CD4-positive, alpha-beta T cell treated with Interleukin-17A for 1 hour (primary cell): ENCODE results near the gene TSSC4.

Source experiments
- DNase-seq: peaks from one replicate; pipeline ENCODE4 v3.0.0-alpha.2; 2020

The TSSC4 gene

DNA sequence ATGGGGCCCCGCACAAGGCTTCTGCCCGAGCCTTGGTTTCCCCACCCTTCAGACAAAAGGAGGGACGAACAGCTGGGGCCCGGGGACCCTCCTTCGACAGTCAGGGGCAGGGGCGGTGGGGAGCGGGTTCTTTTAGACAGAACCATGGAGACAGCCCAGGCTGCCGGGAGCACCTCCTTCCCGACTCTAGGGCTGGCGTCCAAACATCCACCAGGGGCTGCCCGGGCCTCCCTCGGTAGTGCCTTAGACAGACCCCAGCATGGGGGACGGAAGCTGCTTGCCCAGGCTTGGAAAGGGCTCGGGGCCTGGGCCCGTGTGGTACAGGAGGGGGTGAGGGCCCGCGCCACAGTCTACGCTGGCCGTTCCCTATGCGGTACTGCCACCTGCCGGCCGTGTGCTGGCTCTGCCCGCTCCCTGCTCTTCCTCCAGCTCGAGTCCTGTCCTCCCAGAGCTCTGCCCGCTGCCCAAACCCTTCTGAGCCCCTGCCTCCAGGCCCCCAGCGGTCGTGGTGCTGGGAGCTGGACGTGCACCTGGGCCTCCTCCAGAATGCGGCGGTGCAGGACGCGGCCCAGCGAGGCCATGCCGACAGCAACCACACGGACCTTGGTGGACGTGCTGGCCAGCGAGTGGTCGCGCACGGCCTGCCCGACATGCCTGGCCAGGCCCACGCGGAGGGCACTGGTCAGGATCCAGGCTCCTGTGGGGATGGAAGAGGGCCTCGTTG, 20.1 kb downstream of the TSSC4 start:
- peak; percentile 71 for DNase-seq

DNA sequence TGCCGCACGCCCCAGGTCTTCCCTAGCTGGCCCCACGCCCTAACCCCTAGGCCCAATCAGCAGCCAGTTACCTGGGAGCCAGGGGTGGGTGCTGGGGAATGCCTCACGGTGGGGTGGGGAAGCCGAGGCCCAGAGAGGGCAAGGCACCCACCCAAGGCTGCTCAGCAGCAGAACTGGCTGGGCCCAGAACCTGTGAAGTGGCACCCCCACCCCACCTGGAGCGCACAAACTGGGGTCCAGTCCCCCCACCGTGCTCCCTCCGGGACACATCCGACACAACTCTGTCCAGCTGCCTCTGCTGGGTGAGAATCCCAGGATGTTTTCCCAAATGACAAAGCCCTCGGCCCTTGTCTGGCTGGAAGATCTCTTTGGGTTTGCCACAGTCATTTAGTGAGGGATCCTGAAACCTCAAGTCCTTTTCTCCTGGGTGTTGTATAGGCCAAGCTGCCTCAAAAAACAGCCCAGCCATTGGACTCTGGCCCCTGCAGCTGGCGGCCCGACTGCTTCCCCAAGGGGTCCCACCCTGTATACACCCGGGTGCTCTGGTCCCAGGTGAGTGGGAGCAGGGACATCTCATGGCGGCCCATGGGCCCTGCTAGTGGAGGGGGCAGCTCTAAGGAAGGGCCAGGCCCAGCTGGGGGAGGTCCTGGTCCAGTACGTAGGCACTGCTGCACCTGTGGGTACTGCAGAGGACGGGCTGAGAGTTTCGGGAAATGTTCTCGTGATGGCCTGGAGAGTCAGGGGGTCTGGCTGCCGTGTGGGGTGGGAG, 20.9 kb downstream of the TSSC4 start:
- no peak for DNase-seq

DNA sequence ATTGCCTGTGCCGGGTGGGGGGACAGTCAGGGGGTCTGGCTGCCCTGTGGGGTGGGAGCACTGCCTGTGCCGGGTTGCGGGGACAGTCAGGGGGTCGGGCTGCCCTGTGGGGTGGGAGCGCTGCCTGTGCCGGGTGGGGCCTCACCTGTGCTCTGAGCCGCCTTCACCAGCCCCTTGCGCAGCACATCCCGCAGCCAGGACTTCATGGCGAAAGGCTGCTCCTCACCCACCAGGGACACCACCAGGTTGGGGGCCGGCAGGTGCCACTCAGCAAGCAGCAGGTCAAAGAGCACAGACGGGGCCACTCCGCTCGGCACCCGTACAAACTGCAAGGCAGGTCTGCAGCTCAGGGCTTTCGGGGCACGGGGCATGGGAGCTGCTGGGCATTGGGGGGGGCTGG, 21.4 kb downstream of the TSSC4 start:
- no peak for DNase-seq

DNA sequence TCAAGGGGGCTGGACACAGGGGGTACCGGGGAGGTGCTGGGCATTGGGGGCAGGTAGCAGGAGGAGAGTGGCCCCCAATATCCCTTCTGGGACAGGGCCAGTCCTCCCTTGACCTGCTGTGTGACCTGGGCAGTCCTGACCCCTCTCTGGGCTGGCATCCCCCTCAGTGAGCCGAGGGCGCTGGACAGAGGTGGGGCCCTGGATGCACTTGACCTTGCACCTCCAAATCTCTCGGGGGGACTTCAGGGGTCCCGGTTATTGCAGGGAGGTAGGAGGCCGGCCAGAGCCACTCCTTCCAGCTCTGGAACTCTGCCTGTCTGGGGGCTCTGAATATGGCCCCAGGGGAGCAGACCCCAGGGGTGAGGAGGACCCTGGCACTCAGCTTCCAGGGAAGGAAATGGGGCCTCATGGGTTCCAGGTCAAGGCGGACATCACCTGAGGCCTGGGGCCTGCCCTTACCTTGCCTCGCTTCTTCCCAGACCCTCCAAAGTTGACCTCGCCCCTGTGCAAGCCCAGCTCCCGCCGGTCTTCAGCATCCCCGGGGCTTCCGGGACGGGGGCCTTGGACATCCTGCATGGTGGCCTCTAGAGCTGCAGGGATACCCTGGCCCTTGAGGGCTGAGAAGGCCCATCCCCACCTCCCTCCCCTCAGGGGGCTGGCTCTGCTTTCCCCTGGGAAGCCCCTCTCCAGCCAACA, 22.1 kb downstream of the TSSC4 start:
- no peak for DNase-seq

DNA sequence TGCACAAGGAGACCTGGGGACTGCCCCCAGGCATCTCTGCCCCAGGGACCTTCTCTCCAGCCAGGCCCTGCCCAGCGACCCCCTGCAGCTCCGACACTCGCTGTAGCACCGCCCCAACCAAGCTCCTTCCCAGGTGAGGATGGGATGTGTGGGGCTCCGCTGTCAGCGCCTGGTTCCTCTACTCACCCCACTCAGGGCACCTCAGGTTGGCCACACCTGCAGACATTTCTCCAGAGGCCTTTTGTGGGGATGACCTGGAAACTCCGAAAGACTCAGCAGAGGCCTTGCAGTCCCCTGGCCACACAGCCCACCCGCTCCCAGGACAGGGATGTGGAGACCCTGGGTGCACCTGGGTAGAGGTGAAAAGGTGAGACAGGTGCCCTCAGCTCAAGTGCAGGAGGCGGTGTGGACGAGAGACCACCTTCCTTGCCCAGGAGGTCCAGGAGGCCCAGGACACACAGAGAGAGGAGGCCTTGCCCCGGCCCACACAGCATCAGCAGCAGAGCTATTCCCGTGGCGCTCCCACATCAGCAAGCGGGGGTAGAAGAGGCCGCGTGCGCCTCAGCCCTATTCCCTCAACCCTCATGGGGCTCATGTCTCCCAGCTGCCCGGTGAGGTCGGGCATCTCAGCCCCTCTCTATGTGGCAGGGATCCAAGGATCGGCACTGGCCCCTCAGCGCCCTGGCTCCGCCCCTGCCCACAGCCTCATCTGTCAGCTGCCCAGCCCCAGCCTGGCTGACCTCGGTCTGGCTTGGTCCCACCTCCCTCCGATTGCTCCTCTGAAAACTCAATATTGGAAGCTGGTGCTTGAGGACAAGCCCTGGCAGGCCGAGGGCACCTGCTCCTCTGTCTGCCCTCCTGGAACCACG, 22.8 kb downstream of the TSSC4 start:
- no peak for DNase-seq

DNA sequence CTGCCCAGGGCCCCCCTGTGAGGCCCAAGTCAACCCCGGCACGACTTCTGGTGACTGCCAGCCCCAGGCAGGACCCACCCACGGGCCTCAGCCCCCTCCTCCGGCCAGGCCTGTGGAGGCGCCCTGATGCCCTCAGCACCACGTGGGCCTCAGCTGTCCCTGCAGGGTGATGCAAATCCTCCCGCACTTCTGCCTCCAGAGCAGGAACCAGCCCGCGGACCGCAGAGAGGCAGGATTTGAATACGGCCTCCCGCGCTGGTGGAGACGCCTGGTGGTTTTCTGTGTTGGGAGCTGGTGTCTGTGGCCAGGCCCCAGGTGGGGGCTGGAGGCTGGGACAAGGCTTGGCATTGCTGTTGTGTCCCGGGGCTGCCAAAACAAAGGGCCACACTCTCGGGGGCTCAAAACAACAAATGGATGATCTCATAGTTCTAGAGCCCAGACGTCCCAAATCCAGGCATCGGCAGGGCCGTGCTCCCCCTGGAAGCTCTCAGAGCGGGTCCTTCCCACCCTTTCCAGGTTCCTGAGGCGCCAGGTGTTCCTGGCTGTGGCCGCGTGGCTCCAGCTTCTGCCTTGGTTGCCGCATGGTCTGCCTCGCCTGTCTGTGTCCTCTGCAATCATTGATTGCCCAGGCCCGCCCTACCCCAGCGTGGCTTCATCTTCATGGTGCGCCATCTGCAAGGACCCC, 24.4 kb downstream of the TSSC4 start:
- no peak for DNase-seq

DNA sequence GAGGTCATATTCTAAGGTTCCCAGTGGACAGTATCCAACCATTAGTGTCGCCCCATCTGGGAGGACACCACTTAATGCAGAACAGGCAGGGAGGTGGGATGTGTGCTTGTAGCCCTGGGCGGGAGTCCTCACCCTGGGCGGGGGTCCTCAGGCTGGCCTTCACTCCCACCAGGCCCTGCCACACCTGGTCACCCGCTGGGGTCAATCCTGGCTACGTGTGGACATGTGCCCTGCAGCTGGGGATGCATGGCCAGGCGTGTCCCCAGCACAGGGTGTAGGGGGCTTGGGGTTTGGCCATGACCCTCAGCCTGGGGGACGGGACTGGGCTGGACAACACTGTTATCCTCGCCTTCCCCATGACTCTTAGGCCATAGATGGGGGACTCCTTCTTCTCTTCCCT, 25.0 kb downstream of the TSSC4 start:
- DNase-seq = no peak

DNA sequence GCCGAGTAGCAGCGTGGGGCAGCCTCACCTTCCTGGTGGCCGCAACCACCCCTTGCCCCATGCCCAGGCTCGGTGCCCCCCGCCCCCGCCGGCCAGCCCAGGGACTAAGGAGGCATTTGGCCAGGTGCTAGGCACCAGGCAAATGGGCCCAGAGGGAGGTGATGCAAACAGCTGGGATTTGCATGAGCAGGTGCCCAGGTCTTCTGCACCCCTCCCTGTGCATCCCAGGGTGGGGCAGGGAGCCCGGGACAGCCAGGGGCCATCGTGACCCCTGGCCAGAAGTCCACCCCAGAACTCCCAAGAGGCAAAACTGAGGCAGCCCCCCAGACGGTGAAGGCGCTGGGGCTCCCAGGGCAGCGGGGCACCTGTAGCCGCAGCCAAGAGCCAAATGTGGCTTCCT, 25.7 kb downstream of the TSSC4 start:
- no peak for DNase-seq

DNA sequence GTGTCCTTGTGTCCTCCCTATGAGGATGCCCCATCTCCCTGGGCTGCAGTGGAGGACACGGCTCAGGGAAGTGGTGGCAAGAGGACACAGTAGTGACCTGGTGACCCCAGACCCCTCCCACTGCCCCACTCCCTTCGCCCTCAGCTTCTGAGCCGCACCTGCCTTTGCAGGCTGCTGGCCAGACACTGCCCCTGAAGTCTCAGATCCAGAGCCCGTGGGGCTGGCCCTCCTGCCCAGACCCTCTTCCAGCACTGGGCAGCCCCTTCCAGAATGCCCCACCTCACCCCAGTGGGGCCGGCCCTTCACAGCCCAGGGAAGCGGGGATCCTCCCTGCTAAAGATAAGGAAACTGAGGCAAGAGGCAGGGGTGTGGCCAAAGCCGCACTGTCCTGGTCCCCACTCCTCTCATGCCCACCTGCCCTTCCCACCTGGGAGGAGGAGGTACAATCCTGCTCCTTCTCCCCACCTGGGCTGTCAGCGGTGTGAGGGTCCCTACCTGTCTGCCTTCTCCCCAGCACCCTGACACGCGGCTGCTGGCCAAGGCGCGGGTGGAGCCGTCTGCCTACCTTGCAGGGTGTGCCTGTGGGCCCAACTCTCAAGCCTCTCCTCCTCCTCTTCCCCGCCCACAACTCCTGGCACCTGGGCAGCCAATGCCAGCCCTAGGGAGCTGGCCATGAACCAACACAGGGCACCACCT, 26.4 kb downstream of the TSSC4 start:
- no peak for DNase-seq

DNA sequence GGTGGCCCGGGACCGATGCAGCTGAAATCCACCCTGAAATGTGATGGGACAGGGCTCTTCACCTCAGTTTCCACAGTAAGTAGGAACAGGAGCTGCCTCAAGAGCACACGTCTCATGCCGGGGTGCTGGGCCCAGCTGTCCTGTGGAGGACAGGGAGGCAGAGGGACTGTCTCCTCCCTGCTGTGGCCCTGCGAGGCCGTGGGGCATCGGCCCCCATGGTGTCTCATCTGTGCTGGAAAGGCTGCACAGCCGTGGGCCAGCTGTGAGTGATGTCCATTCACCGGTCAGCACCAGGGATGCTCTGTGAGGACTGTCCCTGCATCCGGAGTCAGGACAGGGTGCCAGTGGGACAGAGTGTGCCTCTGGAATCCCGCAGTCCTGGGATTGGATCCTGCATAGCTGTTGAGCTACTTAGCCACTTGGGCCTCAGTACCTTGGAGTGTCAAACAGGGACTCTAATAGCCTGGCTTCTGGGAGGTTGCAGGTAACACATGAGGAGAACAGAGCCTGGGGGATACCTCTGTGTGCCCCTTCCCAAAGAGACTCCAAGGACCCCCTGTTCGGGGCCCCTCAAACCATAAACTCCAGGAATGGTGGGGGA, 27.3 kb downstream of the TSSC4 start:
- DNase-seq = no peak

DNA sequence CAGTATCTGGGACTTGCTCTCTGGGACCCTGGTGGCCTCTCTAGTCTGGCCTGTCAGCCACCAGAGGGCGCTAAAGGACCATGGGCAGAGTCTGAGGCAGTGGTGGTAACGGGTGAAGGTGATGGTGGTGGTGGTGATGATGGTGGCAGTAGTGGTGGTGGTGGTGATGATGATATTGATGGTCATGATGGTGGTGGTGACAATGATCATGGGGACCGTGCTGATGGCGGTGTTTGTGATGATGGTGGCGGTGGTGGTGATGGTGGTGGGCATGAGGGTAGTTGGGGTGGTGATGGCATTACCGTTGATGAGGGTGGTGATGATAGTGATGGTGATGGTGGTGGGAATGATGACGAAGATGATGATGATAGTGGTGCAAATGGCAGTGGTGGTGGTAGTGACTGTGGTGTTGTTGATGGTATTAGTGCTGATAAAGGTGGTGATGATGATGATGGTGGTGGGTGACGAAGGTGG, 27.8 kb downstream of the TSSC4 start:
- DNase-seq = peak; percentile 87

DNA sequence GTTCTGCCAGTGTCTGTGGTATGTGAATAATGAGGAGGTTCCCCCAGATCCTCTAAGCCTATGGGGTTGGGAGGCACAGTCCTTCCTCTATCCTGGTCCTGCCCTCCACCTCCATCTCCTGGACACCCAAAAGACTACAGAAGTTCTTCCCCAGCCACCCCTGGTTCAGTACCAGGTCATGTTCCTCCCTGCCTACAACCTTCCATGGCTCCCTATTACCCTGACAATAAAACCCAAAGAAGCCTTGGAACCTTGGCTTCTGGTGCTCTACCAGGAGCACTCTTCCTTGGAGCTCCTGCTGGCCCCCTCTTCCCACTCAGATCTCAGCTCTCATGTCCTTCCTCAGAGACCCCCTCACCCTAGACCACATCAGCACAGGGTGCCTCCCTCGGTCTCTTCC, 30.8 kb downstream of the TSSC4 start:
- no peak for DNase-seq

DNA sequence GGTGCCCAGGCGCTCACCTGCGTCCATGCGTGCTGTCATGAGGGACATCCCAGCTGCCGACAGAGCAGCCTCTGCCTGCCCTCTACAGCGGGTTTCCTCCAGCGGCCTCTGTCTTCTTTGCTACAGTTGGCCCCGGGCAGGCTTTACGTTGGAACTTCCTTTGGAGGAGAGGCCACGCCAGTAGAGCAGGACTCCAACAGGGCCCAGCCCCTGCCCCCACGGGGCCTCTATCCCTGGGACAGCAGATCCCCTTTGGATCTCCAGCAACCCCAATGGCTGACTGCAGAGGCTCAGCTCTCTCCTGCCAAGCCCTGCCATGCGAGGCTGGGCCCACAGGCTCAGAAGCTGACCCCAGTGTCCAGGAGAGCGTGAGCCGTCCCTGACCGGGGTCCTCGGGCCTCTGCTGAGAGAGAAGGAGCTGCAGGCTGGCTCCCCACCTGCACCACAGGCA, 31.6 kb downstream of the TSSC4 start:
- no peak for DNase-seq

DNA sequence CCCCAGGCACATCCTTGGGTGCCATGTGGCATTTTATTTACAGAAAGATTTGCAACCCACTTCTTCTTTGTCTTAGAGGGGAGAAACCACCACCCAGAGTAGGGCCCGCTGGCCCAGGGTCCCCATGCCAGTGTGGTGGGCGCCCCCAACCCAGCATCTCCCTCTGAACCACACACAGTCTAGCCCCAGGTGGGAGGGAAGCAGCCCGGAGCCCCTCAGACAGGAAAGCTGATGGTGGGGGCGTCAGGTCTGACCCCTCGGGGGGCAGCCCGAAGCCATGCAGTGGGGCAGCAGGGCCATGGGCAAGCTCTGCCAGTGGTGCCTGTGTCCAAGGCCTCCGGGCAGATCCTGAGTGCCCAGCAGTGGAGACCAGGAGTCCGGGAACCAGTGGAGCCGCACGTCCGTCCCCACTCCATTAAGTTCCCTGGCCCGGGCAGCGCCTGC, 32.1 kb downstream of the TSSC4 start:
- DNase-seq = no peak

DNA sequence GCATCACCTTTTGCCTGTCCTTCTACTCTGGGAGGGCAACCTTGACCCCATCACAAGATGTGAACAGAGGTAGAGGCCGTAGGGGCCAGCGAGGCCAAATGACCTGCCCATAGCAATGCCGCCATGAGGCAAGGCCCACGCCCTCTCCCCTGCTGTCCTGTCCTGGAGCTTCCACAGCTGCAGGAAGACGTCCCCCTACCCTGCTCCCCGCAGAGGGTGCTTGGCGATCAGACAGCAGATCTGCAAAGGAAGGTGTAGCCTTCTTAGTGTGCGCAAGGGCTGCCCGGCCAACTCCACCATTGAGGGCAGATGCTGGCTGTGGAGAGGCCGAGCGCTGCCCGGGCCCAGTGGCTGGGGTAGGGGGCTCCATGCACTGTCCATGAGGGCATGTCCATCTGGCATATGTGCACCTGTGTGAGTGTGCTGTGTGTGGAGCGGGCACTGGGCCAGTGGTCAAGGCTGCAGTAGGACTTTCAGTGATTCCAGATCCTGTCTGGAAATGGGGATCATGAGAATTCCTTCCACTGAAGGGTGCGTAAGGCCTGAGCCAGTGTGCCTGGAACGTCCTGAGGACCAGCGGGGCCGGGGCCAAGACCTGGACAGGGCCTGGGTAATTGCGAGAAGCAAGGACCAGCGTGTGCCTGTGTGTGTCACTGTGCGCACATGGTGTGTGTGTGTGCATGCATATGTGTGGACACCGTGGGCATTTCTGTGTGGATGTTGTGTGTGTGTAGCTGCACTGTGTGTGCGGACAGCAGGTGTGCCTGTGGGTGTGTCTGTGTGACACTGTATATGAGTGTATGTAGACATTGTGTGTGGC, 32.8 kb downstream of the TSSC4 start:
- DNase-seq = no peak

DNA sequence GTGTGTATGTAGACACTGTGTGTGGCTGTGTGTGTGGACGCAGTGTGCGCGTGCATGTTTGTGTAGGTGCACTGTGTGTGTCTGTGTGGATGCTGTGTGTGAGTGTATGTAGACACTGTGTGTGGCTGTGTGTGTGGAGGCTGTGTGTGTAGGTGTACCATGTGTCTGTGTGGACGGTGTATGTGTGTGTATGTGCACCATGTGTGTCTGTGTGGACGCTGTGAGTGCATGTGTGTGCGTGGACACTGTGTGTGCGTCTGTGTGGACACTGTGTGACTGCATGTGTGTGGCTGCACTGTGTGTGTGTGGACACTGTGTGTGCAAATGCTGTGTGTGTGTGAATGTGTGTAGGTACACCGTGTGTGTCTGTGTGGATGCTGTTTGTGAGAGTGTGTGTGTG, 33.5 kb downstream of the TSSC4 start:
- no peak for DNase-seq

DNA sequence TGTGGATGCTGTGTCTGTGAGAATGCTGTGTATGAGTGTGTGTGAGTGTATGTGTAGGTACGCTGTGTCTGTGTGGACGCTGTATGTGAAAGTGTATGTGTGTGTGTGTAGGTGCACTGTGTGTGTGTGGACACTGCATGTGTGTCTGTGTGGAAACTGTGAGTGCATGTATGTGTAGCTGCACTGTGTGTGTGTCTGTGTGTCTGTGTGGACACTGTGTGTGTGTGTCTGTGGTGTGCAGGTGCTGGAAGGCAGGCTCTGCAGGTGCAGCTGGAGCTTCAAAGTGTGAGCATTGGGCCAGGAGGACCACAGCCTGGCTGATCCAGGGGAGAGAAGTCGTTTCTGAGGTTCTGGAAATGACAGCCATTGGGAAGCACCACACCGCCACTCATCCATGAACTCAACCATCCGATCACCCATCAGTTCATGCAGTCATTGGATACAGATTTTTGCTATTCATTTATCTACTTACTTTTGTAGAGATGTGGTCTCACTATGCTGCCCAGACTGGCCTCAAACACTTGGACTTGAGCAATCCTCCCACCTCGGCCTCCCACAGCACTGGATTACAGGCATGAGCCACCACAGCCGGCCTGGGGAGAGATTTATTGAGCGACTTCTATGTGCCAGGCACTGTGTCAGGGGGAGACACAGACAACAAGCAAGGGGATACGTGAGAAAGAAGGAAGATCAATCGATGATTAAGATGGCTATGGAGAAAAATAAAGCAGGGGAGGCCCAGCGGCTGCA, 34.1 kb downstream of the TSSC4 start:
- no peak for DNase-seq

DNA sequence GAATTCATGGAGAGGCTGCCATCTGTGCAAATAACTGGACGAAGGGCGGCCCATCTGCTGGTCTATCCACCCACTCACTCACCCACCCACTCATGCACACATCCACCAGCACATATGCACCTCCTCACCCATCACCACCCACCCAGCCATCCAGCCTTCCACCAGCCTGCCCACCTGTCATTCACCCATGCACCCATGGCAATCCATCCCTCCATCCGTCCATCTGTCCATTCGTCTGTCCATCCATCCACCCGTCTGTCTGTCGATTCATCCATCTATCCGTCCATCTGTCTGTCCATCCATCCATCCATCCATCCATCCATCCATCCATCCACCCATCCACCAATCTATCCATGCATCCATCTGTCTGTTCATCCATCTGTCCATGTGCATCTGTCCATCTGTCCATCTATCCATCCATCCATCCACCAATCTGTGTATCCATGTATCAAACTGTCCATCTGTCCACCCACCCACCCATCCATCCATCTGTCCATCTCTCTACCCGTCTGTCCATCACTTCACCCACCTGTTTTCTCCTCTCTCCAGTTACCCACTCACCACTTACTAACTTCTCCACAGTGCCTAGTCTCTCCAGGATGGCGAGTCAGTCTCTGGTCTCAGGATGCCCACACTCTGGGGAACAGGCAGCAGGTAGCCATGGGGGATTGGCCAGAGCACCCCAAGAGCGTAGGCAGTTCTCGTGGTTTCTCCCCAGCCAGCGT, 34.9 kb downstream of the TSSC4 start:
- no peak for DNase-seq
